ENCODE results near the gene HCN4. TPM values are rescaled to one million over a fixed set of nuclear protein-coding genes. Genes with fewer than 3 reads are reported as not detected.

Gene HCN4
- total RNA-seq, 2 donors from 2014 or later, result 6.9 to 45.3 TPM

DNA sequence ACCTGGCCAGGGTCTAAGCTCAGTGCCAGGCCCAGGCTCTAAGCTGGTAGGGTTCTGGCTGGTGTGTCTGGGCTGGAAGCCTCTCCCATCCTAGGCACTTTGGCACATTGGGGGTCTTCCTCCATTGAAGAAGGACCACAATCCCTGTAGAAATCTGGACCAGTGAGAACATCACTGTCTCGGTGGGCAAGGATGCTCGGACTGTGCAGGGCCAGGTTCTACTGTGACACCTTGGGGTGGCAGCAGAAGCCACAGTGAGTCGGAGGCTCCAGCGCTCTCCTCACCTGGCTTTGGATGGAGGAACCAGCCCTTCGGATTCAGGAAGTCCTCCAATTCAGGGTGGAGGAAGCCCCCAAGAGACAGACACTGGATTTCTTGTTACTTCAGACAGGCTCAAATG, 17.5 kb upstream of the HCN4 start:
- no peak for DNase-seq (ENCODE audit: low spot score)
- Histone ChIP-seq H3K4me3 (no peak overlapping the region), H3K27me3 (no peaks in the 10 kb centered on the region), H3K36me3 (no peaks in the 10 kb centered on the region), H3K9me3 (peaks cover 0 to 7% of the 10 kb centered on the region in 2 donors), H3K4me1 (peaks cover 0 to 18% of the 10 kb centered on the region in 2 donors), H3K27ac (no peak overlapping the region)
- TF ChIP-seq, protein P1, sequence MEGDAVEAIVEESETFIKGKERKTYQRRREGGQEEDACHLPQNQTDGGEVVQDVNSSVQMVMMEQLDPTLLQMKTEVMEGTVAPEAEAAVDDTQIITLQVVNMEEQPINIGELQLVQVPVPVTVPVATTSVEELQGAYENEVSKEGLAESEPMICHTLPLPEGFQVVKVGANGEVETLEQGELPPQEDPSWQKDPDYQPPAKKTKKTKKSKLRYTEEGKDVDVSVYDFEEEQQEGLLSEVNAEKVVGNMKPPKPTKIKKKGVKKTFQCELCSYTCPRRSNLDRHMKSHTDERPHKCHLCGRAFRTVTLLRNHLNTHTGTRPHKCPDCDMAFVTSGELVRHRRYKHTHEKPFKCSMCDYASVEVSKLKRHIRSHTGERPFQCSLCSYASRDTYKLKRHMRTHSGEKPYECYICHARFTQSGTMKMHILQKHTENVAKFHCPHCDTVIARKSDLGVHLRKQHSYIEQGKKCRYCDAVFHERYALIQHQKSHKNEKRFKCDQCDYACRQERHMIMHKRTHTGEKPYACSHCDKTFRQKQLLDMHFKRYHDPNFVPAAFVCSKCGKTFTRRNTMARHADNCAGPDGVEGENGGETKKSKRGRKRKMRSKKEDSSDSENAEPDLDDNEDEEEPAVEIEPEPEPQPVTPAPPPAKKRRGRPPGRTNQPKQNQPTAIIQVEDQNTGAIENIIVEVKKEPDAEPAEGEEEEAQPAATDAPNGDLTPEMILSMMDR (IDR thresholded peaks at IDR 0.05), result no peak

DNA sequence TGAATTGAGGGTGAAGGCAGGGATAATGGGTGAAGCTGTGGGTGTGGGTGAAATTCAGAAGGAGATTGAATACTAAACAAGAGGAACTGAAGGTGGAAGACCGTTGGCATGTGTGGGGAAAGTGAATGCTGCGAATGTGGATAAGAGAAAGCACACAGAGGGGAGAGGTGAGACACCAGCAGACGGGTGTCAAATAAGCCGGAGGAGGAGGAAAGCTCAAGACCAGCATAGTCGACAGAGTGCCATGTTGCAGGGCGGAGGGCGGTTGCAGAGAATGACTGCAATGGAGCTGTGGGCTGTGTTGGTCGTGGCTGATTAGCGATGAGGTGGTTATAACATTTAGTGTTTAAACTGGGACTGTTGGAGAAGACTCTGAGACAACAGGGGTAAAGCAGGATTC, 16.4 kb upstream of the HCN4 start:
- Histone ChIP-seq H3K9me3 (peaks cover 0 to 11% of the 10 kb centered on the region in 2 donors), H3K27me3 (no peaks in the 10 kb centered on the region), H3K36me3 (no peaks in the 10 kb centered on the region), H3K4me3 (no peak overlapping the region), H3K4me1 (peaks cover 0 to 9% of the 10 kb centered on the region in 2 donors), H3K27ac (peak overlapping the region in 1 of 2 donors; percentile 79)
- TF ChIP-seq, protein P1 (IDR thresholded peaks at IDR 0.05), result no peak
- DNase-seq (ENCODE audit: low spot score), result no peak

DNA sequence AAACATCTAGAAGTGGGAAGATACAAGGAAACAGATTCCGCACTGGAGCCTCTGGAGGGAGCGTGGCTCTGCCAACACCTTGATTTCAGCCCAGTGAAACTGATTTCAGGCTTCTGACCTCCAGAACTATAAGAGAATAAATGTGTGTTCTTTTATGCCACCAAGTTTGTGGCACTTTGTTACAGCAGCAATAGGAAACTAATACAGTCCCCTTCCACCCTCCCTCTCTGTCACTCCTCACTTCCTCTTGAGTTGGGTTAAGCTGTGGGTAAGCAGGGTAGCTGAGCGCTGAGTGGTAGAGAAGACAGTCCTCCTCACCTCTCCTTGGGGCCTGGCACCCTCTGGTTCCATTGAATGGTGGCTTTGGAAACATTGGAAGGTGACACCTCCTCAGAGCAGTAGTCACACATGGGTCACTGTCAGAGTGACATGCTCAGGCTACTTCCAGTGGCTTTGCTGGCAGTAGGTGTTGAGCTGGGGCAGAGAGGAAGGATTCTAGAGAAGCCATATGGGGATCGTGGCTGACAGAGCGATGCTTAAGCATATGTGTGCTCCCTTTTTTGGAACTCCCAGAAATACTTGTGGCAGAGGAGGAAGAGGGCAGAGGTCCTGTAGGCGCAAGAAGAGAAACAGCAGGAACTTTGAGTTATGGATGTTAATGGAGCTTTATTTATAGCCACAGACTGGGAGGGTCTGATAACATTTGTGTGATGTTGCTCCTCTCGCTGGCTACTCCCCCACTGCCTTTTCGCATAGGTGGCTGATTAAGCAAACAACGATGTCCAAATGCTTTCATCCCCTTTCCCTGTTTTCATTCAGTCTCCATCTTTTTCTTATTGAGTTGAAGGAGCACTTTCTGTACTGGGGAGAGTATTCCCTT, 14.8 kb upstream of the HCN4 start:
- Histone ChIP-seq H3K27ac (peak overlapping the region; percentile 44 to 79), H3K9me3 (peaks cover 0 to 13% of the 10 kb centered on the region in 2 donors), H3K36me3 (no peaks in the 10 kb centered on the region), H3K27me3 (no peaks in the 10 kb centered on the region), H3K4me3 (no peak overlapping the region), H3K4me1 (no peaks in the 10 kb centered on the region)
- TF ChIP-seq, protein P1 (IDR thresholded peaks at IDR 0.05), result no peak
- DNase-seq (ENCODE audit: low spot score), result no peak

DNA sequence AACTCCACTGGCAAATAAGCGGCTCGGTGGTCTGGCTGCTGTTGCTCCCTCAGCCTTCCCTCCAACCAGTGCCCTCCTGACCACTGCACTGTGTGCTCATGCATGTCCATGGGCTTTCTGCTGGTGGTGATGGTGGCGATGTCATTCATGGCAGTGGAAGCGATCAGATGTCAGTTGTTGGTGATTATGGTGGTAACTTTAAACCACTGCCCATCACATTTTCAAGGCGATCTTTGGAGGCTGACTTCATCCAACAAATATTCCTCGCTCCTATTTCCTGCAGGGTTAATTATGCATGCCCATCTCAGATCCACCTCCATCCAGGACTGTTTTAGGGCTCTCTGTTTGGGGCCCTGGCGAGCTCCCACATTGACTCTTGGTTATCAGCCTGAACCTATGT, 13.4 kb upstream of the HCN4 start:
- Histone ChIP-seq H3K27me3 (no peaks in the 10 kb centered on the region), H3K4me1 (no peaks in the 10 kb centered on the region), H3K4me3 (no peak overlapping the region), H3K27ac (no peak overlapping the region), H3K9me3 (peaks cover 0 to 13% of the 10 kb centered on the region in 2 donors), H3K36me3 (no peaks in the 10 kb centered on the region)
- TF ChIP-seq, protein P1 (IDR thresholded peaks at IDR 0.05), result no peak
- DNase-seq (ENCODE audit: low spot score), result no peak

DNA sequence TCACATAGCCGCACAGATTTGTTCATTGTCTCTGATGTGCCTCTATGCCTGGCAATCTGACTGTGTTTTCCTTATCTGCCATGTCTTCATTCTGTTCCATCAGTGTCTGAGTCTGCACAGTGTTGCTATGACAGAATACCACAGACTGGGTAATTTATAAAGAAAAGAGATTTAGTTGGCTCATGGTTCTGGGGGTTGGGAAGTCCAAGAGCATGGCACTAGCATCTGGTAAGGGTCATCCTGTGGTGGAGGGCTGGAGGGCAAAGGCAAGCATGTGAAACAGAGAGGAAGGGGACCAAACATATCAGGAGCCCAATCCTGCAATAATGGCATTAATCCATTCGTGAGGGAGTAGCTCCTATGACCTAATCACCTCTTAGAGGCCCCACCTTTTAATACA, 11.9 kb upstream of the HCN4 start:
- TF ChIP-seq, protein P1 (IDR thresholded peaks at IDR 0.05), result no peak
- Histone ChIP-seq H3K27me3 (no peaks in the 10 kb centered on the region), H3K4me3 (no peak overlapping the region), H3K27ac (no peak overlapping the region), H3K36me3 (no peaks in the 10 kb centered on the region), H3K4me1 (peaks cover 0 to 2% of the 10 kb centered on the region in 2 donors), H3K9me3 (peaks cover 0 to 13% of the 10 kb centered on the region in 2 donors)
- no peak for DNase-seq (ENCODE audit: low spot score)

Data from right atrium auricular region (tissue), 2 donors.